Measurements from ENCODE around the gene SLC25A22.
A peak's percentile ranks its signal among the peaks of the same experiment; 100 is the strongest.

The SLC25A22 gene

DNA sequence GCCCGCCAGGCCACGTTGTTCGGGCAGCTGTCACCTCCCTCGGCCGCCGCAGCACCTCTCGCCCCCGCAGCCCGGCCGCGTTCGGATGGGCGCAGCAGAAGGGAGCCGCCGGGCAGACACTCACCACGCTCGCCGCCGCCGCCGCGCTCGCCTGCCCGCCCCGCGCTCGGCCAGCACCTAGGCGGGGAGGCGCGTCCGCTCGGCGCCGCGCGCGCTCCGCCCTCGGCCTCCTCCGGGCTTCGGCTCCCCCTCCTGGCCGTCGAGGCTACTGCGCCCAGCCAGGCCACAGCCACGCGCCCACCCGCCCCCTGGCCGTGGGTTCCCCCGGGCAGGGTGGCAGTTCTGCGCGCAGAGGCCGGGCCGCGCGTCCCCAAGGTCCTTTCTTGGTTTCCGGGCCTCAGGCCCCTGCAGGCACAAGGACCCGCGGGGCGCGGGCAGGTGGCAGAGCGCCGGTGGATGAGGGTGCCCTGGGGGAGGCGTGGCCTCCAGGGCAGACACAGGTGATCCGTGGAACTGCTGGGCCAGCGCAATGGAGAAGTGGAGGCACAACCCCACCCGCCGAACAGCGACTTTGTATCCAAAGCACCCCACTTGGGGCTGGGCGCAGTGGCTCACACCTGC is at the start of gene SLC25A22:
Gene SLC25A22 (minus strand): TSS at position 189 of the 621 bp plus-strand sequence. CDS start 3,275 bp downstream, outside the sequence.
- DNase-seq (ENCODE audit: low read depth in 2 of 2): peak; percentile 54 to 65

DNA sequence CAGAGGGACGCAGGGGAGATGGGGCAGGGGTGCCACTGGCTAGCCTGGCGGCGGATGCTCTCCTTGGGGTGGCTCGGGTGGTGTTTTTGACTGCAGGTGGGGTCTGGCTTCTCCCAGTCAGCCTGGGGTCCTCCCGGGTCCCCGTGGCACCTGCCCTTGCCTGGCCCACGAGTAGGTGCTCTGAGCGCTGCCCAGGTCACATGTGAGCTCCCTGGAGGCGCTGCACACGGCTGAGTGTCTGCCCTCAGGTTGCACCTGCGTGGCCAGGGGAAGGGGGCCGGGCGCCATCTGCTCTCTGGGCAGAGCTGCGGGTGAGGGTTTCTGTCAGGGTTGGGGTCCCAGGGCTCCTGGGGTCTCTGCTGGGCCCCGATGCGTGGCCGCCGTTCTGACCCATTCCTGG is 49.8 kb upstream of the SLC25A22 start:
- DNase-seq (ENCODE audit: low read depth in 2 of 2): no peak

DNA sequence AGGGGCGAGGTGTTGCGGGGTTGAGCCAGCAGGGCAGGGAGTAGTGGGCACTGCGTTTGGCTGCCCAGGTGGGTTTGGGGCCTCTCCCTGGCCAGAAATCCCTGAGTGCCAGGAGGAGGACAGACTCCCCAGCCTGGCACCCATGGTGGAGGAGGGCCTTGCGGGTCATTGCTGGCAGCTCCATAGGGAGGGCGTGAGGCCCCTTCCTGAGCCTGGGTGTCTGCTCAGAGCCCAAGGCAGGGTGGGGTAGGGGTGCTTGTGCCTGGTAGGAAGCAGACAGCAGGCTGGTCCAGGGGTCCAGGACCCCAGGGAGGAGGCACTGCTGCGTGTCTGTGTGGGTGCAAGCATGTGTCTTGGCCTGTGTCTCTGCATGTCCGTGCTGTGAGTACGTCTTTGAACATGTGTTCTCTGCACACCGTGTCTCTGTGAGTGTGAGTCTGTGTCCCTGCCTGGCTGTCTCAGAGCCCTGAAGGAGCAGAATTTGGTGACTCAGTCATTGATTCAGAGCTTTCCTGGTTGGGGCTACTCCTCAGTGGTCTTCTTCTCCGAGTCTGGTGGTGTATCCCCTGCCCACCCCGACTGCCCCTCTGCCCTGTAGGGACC is 48.5 kb upstream of the SLC25A22 start:
- DNase-seq (ENCODE audit: low read depth in 2 of 2): no peak

DNA sequence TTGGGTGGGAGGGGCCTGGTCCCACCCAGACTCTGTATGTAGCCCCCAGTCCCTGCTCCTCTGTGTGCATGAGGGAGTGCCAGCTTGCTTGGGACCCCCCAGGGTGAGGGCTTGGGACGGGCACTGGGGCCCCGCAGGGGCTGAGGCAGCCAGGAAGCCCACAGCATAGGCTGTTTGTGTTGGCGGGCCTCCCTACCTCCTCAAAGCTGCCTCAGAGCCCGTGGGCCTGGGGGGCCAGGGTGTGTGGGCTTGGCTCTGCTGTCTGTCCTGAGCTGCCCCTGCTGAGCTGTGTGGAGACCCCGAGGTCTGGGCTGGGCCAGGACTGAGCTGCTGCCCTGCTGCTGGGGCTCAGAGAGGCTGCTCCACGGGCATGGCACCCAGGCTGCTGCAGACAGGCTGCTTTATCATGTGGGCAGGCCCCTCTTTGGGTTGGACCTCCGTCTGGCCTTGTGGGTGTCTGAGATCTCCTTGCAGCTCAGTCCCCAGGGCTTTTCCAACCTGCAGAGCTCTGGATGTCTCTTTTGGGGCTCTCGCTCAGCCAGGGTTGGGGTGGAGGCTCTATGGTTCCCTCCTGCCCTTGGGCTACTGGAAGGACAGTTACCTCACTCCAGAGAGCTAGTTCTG is 47.9 kb upstream of the SLC25A22 start:
- no peak for DNase-seq (ENCODE audit: low read depth in 2 of 2)

DNA sequence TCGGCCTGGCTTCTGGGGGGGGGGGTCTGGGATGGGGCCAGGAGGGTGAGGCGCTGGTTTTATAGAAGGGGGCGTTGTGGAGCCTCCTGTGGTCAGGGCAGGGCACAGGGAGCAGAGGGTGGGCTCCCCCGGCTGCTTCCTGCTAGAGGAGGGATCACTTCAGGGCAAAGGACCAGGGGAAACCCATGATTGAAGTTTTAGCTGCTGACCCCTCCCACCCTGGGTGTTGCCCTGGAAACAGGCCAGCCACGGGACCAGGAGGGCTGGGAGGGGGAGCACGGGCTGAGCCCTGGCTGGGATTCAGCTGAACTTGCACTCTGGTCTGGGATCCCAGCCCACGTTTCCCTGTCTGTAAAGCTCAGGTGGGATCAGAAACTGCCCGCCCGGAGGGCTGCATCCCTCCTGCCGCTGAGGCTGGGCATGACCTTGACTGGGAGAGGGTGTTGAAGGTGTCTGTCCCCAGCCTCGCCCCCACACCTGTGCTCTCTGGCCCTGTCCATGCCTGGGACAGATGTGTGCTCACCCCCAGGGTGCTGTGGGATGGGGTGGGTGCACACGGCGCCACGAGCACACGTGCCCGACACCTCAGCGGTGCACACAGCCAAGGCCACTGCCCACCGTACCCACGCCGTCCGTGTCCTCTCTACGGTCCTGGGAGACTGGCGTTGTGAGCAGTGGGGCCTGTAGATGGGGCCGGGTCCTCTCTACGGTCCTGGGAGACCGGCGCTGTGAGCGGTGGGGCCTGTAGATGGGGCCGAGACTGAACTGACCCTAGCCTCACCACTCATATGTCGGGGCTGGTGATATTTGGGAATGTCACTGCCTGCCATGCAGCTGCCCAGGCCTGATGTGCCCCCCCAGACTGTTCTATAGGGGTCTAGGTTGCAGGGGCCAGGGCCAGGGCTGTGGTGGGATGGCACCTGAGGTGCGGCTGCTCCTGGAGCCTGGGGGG is 46.9 kb upstream of the SLC25A22 start:
- no peak for DNase-seq (ENCODE audit: low read depth in 2 of 2)

DNA sequence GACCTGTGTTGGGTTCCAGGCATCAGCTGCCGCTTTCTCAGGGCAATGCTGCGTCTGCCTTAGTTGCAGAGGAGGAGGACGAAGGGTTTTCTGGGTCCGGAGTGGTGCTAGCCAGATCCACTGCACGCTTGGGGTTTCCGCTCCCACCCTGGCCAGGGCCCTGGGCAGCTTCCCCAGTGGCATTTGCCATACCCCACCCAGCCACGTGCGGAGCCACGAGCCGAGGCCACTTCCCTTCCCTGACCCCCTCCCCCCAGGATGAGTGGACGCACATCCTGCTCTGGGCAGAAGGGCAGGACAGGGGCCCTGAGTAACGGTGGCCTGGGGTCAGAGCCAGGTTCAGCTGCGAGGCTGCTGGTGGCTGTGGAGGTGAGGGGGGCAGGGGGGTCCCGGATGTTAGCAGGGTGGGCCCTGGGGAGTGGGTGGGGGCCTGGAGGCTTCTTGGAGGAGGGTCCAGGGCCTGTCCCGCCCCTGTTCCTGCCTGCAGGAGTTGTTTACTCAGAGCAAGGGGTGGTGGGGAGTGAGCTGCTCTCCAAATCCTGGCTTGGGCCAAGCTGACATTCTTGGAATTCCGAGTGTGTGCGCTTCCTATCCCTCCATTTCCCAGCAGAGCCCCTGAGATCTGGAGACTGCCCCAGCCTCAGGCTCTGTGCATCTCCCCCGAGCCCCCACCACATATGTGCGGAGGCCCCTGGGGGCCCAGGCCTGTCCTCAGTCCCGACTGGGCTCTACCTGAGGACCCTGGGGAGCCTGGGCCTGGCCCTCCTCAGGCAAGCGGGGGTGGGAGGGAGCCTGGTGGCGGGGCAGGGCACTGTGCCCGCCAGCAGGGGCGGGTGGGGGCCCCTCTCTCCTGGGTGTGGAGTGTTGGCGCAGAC is 46.0 kb upstream of the SLC25A22 start:
- no peak for DNase-seq (ENCODE audit: low read depth in 2 of 2)

DNA sequence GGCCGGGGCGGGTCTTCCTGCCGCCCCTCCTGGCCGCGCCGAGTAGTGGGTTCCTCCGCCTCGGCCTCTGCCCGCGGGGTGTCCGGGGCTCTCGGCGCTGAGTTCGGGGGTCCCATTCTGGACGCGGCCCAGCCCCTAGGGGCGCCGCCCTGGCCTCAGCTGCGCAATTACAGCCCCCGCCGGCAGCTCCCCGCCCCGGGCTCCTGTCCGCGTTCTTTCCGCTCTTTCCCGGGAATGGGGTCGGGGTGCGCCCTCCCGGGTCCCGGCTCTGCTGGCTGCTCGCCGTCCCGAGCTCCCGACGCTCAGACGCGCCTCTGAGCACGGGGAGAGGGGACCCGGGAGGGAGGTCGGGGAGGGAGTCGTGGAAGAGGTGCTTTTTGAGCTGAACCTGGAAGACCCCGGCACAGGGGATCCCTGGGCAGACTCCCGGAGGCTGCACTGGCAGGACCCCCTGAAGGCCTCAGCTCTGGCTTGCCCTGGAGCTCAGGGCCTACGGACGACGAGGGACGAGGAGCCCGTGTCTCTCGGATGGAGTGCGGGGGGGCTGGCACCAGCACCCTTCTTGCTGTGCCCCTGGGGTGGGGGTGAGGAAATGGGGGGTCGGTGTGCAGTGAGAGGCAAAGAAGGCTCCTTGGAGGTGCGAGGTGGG is 45.1 kb upstream of the SLC25A22 start:
- no peak for DNase-seq (ENCODE audit: low read depth in 2 of 2)

DNA sequence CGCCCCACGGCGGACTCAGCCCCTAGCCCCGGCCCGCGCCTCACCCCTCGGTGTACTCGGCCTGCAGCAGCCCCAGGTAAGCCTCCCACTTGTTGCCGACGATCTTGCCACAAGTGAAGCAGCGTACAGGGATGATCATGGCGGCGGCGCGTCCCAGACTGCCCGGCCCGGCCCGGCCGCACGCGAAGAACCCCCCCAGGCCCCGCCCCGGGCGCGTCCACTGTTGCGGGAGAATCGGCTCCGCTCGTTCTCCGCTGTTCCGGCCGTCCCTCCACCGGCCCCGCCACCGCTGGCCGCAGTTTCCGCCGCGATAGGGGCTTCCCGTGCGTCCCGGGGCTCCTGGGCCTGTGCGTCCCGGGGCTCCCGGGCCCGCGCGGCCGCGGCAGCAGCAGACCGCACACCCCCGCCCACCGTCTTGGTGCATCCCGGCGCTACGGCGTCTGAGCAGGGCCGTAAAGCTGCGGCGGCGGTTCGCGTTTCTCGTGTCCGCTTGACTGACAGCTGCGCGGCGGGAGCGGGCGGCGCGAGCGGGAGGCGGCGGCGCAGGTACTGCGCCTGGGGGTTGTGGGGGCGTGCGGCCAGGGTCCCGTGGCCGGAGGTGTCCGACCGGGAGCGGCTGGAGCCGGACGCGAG is 44.4 kb upstream of the SLC25A22 start, which contains the start of the genes POLR2L and TSPAN4:
Gene POLR2L (minus strand): TSS at position 160 of the 633 bp plus-strand sequence. CDS start 21 bp downstream, at position 139.
Gene TSPAN4 (plus strand): TSS at position 483 of the 633 bp plus-strand sequence. CDS start 7,453 bp downstream, outside the sequence.
- peak; percentile 69 to 72 for DNase-seq (ENCODE audit: low read depth in 2 of 2)

DNA sequence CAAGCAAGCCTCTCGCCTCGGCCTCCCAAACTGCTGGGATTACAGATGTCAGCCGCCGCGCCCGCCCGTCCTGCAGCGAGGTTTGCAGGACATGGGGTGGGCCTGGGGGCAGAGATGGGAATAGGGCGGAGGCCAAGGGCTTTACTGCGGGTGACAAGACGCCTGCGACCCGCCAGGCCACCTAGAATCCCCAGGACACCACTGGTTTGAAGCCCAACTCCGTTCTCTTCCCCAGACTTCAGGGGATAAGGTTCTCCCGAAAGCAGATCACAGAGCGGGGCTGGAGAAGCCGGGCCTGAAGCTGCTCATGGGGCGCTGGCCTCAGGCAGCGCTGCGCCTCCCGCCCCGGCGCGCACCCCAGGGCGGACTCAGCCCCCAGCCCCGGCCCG is 43.9 kb upstream of the SLC25A22 start:
- DNase-seq (ENCODE audit: low read depth in 2 of 2): no peak

DNA sequence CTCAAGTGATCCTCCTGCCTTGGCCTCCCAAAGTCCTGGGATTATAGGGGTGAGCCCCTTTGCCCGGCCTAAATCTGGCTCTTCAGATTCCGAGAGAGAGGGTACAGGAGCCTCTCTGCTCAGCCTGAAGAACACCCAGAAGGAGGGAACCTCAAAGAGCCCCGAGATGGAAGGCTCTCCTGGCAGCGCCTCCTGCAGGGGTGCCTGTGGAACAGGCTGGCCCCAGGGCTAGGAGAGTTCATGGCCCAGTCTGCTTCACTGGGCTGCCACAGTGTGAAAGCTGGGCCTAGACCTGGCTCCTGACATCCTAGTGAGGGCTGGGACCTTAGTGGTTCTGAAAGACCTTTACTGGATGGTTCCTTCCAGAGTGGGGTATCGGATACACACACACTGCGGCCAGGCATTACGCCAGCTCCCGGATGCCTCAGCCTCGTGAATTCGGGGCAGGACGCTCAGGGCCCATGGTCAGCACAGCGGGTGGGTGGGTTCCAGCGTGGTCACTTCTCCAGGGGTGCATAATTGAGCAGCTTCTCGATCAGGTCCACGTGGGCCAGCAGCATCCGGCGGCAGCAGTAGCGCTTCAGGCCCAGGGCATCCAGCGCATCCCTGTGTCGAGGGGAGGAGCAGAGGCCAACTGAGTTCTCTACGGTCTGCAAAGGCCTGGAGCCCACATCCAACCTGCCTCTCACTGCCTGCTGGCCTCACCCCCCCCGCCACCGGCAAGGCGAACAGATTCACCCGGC is 42.0 kb upstream of the SLC25A22 start:
- no peak for DNase-seq (ENCODE audit: low read depth in 2 of 2)

DNA sequence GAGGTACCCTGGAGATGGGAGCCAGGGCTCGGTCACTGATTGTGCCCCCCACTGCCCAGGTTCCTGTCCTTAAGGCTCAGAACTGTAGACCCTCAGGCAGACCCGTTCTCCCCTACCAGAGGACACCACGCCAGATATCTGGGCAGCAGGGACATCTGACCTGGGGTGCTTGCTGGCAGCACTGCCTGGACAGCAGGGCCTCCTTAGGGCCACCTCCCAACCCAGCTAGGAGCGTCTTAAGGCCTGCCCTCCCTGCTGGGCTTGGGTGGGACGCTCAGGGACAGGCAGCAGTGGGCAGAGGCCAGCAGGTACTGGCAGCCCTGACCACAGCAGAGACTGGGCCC is 41.2 kb upstream of the SLC25A22 start:
- DNase-seq (ENCODE audit: low read depth in 2 of 2): no peak

DNA sequence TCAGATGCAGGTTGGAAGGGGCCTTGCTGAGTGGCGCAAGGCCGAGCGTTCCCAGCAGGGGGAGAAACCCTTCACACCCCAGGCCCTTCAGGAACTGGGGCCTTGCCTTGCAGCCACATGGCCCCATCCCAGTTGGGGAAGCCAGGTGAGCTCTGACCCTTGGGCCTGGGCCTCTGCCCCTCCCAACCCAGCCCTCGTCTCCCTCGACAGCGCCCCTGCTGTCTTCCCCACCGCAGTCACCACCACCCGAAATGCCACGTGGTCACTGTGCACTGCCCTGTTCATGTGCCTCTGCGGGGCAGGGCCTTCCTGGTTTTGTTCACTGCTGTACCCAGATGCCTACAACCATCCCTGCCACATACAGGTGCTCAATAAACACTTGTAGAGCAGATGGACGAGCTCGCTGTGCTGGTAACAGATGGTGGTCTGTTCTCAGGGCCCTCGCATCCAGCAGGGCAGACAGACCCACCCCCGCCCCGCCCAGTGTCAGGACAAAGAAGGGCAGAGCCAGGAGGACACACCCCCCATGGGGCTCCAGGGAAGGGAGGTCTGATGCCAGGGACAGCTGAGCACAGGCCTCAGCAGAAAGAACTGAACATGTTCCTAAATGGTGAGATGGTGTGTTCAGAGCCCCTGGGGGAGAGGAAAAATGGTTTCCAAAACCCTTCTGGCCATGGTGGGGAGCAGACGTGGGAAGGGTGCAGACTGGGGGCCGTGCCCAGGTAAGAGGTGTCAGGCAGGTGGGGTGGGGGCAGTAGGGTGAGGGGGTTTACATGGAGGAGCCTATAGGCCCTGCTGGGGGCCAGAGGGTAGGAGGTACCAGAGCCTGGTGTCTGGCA is 40.6 kb upstream of the SLC25A22 start:
- DNase-seq (ENCODE audit: low read depth in 2 of 2): no peak

DNA sequence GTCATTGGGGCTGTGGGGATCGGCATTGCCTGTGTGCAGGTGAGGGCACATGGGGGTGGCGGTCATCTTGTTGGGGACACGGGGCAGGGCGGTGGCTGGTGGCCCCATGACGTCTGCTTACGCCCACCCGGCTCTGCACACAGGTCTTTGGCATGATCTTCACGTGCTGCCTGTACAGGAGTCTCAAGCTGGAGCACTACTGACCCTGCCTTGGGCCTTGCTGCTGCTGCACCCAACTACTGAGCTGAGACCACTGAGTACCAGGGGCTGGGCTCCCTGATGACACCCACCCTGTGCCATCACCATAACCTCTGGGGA is 39.9 kb upstream of the SLC25A22 start:
- no peak for DNase-seq (ENCODE audit: low read depth in 2 of 2)

DNA sequence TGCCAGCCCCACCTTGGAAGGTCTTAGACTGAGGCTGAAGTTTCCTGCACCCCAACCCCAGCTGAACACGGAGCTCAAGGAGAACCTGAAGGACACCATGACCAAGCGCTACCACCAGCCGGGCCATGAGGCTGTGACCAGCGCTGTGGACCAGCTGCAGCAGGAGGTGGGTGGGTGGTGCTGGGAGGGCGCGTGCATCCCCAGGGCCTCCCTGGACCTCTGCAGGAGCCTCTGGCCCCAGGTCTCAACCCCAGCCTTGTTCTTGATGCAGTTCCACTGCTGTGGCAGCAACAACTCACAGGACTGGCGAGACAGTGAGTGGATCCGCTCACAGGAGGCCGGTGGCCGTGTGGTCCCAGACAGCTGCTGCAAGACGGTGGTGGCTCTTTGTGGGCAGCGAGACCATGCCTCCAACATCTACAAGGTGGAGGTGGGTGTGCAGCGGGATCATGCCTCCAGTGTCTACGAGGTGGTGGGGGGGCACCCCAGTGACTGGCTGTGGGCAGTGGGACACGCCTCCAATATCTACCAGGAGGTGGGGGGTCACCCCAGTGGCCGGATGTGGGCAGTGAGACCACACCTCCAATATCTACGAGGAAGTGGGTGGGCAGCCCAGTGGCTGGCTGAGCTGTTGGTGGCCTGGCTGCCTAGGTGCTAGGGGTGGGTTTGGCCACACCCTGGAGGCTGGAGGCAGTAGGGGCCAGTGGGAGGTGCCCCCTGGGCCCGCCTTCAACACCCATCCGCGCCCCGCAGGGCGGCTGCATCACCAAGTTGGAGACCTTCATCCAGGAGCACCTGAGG is 39.3 kb upstream of the SLC25A22 start:
- no peak for DNase-seq (ENCODE audit: low read depth in 2 of 2)

DNA sequence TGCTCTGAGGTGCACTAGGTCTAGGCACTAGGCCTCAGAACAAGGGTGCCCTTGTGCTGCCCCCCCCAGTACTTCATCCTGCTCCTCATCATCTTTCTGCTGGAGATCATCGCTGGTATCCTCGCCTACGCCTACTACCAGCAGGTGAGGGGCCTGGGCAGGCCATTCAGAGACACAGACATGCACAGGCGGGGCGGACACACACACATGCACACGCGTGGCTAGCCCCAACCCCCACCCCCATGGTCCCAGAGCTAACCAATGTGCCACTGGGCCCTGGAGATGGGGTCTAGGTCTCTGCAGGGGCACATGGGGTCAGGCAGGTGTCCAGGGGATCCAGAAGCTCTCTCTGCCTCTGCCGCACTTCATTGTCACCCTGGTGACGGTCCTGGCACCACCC is 38.6 kb upstream of the SLC25A22 start:
- DNase-seq (ENCODE audit: low read depth in 2 of 2): no peak

DNA sequence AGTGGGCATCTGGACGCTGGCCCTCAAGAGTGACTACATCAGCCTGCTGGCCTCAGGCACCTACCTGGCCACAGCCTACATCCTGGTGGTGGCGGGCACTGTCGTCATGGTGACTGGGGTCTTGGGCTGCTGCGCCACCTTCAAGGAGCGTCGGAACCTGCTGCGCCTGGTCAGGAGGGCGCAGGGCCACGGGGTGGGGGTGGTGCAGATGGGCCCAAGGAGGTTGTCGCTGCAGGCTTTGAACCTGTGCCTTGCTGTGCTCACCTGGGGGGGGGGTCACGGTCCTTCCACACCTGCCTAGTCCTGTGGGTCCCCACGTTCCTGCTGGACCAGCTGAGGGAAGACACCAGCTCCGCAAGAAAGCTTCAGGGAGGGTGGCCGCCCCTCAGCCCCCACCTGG is 38.2 kb upstream of the SLC25A22 start:
- DNase-seq (ENCODE audit: low read depth in 2 of 2): no peak

DNA sequence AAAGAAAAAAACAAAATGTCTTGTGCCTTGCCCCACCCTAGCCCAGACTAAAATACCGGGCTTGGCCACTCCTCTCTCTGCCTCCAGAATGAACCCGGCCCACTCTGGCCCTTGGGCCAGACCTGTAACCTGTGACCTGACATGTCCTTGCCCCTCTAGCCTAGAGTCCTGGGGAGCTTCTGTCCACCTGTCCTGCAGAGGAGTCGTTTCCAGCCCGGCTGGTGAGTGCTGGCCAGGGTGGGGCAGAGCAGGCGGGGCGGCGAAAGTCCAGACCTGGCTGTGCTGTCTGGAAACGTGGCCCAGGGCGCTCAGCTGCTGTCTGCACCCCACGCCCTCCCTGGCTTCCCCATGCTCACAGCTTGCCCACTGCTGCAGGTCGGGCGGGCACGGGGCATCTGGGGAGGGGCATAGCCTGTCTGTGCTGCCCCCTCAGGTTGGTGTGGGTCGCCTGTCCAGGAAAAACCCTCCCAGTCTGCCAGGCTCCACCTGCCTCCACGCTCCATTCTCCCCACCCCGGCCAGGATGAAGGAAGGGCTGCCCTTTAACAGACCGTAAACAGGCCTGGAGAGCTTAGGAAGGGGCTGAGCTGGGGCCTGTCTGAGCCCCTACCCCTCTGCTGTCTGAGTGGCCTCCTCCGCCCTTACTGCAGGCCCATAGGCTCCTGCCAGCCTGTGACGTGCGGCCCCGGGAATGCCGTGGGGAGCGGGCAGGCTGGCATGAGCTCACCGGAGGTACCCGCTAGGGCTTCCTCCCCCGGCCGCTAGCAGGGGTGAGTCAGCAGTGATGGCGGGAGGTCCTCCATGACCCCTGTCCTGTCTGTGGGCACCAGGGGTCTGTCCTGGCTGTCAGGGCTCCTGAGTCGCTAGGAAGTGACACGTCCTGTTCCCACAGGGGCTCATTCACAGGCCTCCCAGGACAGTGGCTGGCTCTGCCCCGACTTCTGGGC is 36.6 kb upstream of the SLC25A22 start:
- DNase-seq (ENCODE audit: low read depth in 2 of 2): no peak
